DMS153 treated with DMSO at 0.1 percent for 48 hours (cell line): ENCODE results near the gene SLC22A1.
"Not testable (repeated sequence)": the region's sequence is repeated elsewhere in the genome, so short reads cannot be mapped to it uniquely, and the experiment has no call there.

Source experiments
- DNase-seq: peaks from one replicate; lab custom pipeline; 2025; ENCODE audit not compliant: unreplicated experiment; lab: John Stamatoyannopoulos, UW

SLC22A1 gene

GRCh38 chr6:160137130-160137988 is 15.7 kb downstream of the SLC22A1 start:
- no peak for DNase-seq

DNA sequence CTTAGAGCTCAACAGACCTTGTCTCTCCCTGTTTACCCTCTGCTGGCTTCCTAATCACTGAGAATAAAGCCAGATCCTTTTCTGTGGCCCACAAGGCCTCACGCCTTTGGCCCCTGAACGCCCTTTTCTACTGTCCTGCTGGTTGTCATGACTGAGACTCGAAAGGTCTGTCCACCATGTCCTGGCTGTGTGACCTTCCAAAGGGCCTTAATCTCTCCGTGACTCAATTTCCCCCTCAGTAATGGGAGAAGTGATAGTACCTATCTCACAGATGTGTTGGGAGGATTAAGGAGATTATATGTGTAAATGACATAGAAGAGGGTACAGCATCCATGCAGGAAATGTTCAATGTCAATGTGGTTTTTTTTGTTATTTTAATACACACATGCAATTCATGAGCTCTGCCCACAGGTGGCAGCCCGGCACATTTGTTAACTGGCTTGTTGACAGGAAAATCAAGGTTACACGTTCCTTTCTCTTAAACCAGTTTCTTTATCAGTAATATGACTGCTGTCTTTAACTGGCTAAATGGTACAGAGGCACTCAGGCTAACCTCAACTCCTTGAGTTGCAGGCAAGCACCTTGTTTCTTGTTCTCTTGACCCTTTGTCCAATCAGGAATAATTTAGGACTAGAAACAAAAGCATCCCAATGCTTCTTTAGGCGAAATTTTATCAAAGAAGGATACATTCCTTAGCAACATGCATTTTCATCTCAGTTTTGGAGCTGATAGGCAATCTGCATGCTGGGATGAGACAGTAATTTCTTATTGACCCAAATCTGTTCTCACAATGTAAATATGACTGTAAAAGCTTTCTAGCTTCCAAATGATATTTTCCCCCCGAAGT is 16.6 kb downstream of the SLC22A1 start:
- DNase-seq: peak; percentile 10

DNA sequence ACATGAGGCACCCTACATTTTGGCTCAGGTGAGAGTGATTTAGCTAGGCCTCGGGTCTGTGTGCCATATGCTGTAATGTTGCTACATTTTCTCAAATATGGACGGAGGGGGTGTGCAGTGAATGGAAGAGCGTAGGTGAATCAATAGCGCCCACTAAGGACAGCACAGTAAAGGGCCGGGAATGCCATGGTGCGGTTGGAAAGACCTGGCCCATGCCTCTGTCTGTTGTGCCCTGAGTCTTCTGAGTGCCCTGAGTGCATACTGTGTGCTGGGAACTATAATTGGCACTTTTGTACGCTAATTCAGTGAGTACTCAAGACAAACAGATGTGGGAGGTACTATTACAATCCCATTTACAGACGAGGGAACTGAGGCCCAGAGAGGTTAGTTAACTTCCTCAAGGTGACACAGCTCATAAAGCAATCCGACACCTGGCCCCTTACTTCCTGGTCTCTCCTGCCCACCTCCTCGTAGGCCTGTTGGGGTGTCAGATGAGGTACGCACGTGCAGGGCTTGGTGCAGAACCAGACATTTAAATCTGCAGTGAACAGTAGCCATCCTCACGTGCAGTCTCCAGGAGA is 17.3 kb downstream of the SLC22A1 start:
- no peak for DNase-seq

- no peak for DNase-seq
Observed at GRCh38 chr6:160139420-160139851, 17.8 kb downstream of the SLC22A1 start.

GRCh38 chr6:160140493-160140892 is 18.9 kb downstream of the SLC22A1 start:
- not testable (repeated sequence) for DNase-seq

GRCh38 chr6:160141001-160141726 is 19.5 kb downstream of the SLC22A1 start:
- no peak for DNase-seq

GRCh38 chr6:160142115-160142715 is 20.6 kb downstream of the SLC22A1 start:
- DNase-seq: no peak

- no peak for DNase-seq
Observed at GRCh38 chr6:160146454-160147145, 25.0 kb downstream of the SLC22A1 start.

GRCh38 chr6:160147146-160147536 is 25.5 kb downstream of the SLC22A1 start:
- no peak for DNase-seq

- DNase-seq: no peak
Observed at GRCh38 chr6:160154471-160154870, 32.9 kb downstream of the SLC22A1 start.

GRCh38 chr6:160156842-160157241 is 35.2 kb downstream of the SLC22A1 start:
- DNase-seq: no peak

- DNase-seq: no peak
Observed at GRCh38 chr6:160160450-160160849, 38.8 kb downstream of the SLC22A1 start.

DNA sequence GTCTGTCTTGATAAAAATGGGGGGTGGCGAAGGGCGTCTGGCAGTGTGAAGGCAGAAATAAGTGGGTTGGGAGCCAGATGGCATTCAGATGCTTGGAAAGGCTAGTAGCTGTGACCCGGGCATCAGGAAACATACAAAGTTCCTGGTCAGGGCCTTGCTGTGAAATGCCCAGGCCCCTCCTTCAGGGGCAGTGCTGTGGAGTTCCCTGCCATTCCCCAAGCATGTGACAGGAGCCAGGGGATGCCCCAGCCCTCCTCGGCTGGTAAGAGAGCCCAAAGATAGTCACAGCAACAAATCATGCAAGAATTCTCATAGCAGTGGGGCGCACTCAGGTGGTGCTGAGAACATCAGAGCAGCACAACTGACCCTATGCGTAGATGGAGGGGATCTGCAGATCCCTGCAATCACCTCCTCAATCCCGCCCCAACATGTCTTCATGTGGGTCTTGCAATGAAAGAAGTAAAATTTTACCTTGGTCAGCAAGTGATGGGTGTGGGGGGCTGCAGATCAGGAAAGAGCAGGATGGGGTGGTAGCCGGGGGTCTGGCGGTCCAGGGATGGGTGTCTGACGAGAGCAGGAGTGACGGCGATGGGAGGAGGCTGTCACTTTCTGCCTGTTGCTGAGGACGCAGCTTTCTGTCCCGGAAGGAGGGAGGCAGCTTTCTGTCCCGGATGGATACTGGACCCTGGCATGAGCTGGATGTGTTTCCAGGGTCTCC is 39.5 kb downstream of the SLC22A1 start:
- no peak for DNase-seq

- no peak for DNase-seq
Observed at GRCh38 chr6:160161647-160161986, 40.0 kb downstream of the SLC22A1 start.

- DNase-seq: no peak
Observed at GRCh38 chr6:160162030-160162566, 40.5 kb downstream of the SLC22A1 start.

DNA sequence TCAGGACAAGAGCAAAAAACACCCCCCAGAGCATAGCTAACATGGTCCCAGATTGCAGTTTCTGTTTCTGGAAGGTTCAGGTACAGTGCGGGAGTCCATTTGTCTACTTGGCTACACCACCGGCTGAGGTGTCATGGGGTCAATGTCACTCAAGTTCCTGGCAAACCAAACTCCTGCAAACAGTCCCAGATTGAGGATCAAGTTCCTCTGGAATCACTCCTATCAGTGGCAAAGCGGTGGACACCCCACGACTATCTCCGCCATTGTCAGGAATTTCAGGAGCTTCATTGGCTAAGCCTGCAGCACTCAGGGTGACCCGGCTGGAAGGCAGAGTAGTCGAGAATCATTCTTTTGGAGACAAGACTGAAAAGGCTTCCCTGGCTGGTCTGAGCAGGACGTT is 41.8 kb downstream of the SLC22A1 start:
- no peak for DNase-seq

DNA sequence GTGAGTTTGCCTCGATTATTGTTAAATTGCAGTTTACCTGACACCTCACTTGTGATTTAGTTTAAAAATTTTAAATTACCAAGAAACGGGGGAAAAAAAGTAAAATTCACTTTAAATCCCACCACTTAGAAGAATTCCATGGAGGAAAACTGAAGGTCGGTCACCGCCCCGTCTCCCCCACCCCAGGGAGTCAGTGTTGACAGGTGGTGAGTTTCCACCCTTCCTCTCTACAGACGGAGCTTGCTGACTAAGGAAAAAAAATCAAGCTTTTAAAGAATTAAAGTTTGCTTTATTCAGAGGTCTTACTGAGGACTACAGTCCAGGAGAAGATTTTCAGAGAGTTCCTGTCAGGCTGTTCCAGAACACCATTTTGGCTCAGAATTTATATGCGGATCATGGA is 42.3 kb downstream of the SLC22A1 start:
- no peak for DNase-seq

GRCh38 chr6:160165928-160166327 is 44.3 kb downstream of the SLC22A1 start:
- not testable (repeated sequence) for DNase-seq
